GM19193 (cell line): ENCODE results near the gene MSI2.

Source experiments
- POLR2A ChIP-seq: IDR thresholded peaks from 4 replicates; pipeline ENCODE4 v1.6.1; 2011; ENCODE audit not compliant: insufficient read depth, insufficient read length; ENCODE audit errors: extremely low read depth

The MSI2 gene

DNA sequence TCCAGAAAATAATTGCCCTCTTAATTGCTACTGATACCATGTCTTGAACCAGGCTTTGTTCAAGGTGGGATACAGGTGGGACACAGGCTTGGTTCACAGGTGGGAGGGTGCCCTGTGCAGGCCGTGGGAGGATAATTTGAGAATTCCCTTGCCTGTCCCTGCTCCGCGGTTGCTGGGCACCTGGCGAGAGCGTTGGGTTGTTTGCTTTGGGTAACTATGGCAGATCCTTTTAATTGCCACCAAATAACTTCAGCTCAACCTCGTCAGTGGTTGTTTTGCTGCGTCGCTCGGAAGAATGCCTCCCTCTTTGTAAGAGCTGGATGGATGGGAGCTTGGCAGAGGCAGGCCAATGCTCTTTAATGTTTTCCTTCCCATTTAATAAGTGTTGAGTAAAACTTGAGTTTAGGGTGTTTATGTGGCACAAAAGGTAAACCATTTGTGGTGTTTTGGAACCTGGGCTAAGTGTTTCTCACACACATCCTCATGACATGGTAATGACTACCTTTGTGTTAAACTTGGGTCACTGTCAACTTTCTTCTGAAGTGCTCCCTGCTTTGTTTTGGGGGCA, 202.5 kb downstream of the MSI2 start:
- TF ChIP-seq POLR2A = no peak

DNA sequence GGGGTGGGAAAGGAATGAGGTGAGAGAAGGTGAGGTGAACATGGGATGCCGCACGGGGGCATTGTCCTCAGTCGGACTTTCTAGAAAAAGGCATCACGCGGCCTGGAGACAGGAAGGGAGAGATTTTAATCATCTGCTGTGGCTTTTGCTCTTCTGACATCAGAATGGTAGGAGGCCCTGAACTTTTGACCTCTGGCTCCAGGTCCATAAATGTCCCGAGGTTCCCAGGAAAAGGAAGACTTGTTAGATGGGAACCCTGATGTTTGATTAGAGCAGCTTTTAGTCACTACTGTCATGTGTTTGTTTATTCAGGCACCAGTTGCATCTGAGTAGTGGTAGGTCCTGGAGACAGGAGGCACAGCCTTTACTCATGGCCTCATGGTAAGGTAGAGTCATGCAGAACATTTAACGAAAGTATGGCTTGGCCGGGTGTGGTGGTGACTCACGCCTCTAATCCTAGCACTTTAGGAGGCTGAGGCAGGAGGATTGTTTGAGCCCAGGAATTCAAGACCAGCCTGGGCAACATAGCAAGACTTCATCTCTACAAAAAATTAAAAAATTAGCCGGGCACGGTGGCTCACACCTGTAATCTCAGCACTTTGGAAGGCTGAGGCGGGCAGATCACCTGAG, 203.1 kb downstream of the MSI2 start:
- TF ChIP-seq POLR2A = no peak

DNA sequence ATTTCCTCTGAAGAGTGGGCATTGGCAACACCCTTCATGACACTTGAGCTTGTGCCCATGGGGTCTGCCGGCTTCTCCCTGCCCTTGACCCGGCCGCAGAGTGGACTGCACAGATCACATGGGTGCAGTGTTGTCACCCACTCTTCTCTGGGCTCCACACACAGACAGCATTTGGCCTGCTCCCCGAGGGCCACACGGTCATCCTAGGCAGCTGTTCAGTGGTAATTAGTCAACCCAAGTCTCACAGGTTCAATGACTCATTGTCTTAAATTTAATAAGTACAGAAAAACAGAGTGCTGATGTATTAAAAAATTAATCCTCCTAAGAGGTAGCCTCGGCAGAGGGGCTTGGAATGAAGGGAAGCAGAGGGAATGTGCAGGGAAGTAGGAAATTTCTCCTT, 204.8 kb downstream of the MSI2 start:
- TF ChIP-seq POLR2A = no peak

DNA sequence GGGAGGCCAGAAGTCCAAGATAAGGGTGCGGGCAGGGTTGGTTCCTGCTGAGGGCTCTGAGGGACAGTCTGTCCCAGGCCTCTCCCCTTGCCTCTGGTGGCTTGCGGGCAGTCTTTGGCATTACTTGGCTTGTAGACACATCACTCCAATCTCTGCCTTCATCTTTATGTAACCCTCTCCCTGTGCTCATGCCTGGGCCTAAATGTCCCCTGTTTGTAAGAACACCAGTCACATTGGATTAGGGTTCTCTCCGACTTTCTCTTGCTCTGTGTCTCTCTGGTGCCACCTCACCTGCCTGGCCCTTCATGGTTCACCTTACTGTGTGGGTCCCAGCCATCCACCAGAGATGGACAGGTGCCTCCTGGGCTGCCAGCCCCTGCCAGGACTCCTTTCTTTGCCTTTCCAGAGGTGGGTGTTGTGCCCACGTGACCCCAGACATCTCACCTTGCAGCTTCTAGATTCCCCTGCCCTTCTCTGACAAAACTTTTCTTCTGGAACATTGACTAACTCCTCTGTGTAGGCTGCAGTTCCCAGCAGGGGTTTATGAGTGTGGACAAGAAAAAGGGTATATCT, 205.8 kb downstream of the MSI2 start:
- no peak for TF ChIP-seq POLR2A

DNA sequence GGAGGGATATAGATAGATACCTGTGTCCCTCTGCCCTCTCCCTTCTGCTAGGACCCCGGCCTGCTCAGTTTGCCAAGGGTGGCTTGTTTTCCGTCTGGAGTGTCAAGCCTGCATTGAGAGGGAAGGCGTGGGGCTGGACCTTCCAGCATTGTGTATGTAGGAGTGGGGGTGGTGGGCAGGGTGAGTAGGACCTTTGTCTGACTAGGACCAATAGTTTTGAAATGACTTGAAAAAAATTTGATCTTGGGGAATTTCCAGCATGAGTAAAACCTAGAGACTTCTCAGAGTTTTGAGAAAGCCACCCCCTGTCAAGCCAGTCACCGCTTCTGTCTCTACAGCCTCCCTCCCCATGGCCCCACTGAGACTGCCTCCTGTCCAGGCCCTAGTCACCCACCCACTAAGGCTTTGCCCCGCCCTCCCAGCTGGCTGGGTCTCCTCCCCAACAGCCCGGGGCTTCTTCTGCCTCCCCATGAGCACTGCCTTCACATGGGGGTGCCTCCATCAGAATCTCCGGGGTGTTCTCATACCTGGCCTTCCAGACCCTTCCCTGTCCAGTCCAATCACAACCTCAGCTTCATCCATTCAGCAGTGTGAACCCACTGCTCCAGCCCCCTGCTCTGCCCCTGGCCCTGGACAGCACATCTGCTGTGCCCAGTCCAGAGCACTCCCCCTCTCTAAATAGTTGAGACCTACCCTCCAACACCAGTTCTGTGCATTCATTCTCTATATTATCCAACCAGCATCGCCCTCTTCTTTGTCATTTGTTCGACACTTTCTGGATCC, 207.0 kb downstream of the MSI2 start:
- TF ChIP-seq POLR2A = peak; percentile 55

- TF ChIP-seq POLR2A = no peak
Measured at GRCh38 chr17:57464191-57464864, 208.0 kb downstream of the MSI2 start.

DNA sequence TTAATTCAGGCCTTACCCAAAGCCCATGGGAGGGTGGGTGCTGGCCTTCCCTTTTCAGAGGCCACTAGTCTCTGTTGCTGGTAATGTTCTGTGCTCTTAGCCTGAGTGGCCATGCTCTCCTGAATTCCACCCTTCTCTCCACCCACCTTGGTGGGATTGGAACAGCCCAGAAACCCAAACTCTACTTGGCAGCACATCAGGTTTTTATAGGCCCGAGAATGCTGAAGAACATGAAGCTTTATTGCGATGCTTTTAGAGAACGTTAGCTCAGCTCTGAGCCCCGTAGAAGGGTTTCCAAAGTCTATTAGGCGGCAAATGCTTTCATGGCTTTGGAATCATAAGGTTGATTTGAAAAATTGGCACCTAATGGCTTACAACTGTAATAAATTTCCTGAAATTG, 209.3 kb downstream of the MSI2 start:
- TF ChIP-seq POLR2A = no peak

- no peak for TF ChIP-seq POLR2A
Measured at GRCh38 chr17:57466017-57466471, 209.7 kb downstream of the MSI2 start.

DNA sequence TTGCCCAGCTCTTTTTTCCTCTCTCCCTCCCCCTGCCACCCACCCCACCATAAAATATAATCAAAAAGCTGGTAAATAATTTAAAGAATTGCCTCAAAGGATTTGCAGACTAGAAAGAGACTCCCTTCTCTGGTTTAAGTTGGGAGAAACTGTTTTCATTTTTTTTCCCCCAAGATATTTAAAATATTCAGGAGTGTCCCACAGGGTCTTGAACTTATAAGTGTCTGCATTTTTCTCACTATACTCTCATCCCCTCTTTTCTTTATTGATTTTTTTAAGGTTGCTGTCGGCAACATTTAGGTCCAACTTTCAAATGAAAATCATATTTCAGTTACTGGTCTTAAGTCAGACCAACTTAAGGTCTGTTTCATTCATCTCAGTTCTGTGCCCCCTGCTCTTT, 210.2 kb downstream of the MSI2 start:
- TF ChIP-seq POLR2A = no peak

DNA sequence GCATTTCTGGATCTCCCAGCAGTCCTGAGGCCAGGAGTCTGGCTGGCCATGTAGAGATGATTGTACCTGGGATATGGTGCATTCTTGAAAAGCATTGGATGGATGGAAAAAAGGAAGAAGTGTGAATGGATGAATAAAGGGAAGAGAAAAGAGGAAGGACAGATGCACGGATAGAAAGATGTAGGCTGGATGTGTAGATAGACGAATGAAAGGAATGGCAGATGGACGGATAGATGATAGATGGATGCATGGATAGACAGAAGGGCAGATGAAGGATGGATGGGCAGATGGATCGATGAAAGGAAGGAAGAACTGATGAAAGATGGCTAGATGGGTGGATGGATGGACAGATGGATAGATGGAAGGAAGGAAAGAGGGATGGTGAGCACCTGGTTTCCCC, 210.9 kb downstream of the MSI2 start:
- no peak for TF ChIP-seq POLR2A

DNA sequence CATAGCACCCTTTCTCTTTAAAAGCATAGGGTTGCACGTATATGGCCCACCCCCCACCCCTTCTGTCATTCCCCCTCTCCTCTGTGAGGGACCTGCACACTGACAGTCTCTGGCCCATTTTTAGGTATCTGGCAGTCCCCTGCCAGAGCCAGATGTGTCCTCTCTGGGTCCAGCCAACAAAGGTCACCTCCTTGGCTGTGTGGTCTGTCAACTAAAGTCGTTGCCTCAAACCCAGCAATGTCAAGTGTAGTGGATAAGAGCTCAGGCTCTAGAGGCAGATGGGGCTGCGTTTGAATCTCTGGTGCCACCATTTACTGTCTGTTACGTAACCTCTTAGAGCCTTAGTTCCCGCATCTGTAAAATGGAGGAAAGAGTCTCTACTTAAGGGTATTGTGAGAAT, 211.5 kb downstream of the MSI2 start:
- TF ChIP-seq POLR2A = no peak

DNA sequence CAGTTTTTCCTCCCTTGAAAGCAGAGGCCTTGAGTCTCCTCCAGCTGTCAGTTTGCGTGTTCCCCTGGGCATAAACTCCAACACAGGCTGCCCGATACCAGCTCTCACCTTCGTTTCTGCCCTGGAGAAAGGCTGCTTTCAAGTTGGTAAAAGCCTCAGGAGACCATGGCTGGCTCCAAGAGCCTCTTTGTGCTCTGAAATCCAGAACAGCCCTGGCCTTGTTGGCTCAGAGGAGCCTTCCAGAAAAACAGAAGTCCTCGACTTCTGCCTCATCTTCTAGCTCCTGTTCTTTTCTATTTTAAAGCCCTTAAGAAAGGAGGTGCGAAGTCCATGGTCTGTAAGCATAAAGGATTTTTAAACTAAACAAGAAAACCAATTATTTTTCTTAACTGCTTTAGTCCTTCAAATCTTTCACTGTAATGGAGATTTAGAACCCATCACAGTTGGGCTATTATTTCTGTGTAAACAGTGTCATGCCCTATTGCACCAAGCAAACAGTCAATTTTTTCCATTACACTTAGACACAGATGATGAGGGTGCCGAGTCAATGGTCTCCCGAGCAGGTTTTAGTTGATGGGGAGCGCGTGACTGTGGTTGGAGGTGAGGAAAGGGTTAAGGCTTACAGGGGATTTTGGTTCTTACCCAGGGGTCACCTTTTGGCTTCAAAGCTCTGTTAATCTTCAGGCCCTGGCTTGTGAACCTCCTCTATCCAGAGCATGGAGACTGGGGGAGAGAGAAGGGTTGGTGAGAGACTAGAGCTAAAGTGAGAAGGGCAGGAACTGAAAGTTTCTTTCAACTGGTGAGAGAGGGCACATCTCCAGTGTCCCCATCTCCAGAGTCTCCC, 212.8 kb downstream of the MSI2 start:
- TF ChIP-seq POLR2A = no peak

DNA sequence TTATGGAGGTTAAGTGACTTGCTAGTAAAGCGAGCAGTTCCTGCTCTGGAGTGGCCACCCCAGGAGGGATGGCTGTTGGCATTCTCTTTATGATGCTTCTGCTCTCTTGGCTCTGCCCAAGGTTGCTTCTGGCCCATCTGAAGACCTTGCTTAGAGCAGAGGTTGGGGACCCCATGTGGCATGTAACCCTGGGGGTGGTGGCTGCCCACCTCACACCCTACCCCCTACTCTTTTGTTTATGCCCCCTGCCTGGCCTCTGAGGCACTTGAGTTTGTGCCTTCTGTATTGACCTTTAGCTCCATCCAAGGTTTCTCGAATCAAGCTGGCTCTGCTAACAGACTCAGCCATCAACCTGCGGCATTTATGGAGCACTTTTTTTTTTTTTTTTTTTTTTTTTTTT, 214.6 kb downstream of the MSI2 start:
- TF ChIP-seq POLR2A = no peak

- TF ChIP-seq POLR2A = no peak
Measured at GRCh38 chr17:57471868-57472368, 215.6 kb downstream of the MSI2 start.
